H9 (cell line): ENCODE data around the gene VWF. TPM values are rescaled to one million over a fixed set of nuclear protein-coding genes. Genes with fewer than 3 reads are reported as not detected.

Source experiments
- DNase-seq: peaks from one replicate; pipeline ENCODE4 v3.0.0-alpha.2; 2017
- H2AFZ ChIP-seq: one replicate; pipeline ENCODE4 v1.6.1; 2013; ENCODE audit warnings: mild to moderate bottlenecking, low read length, control low read depth, moderate library complexity
- H2AK5ac ChIP-seq: 2 replicates; pipeline ENCODE4 v1.6.1; 2013; ENCODE audit warnings: low read length, control low read depth, mixed read lengths; ENCODE audit not compliant: insufficient read length
- H2BK120ac ChIP-seq: one replicate; pipeline ENCODE4 v1.6.1; 2013; ENCODE audit warnings: low read depth, mild to moderate bottlenecking, low read length, control low read depth, inconsistent platforms; ENCODE audit not compliant: poor library complexity, severe bottlenecking
- H2BK12ac ChIP-seq: 2 replicates; pipeline ENCODE4 v1.6.1; 2013; ENCODE audit warnings: low read length, control low read depth, mixed read lengths, low read depth; ENCODE audit not compliant: insufficient read length
- H2BK15ac ChIP-seq: 2 replicates; pipeline ENCODE4 v1.6.1; 2013; ENCODE audit warnings: low read depth, low read length, control low read depth
- H2BK20ac ChIP-seq: one replicate; pipeline ENCODE4 v1.6.1; 2013; ENCODE audit warnings: low read depth, mild to moderate bottlenecking, low read length, control low read depth, inconsistent platforms; ENCODE audit not compliant: poor library complexity, severe bottlenecking
- H2BK5ac ChIP-seq: 2 replicates; pipeline ENCODE4 v1.6.1; 2013; ENCODE audit warnings: low read length, control low read depth, mixed read lengths; ENCODE audit not compliant: insufficient read length
- H3K14ac ChIP-seq: 2 replicates; pipeline ENCODE4 v1.6.1; 2013; ENCODE audit warnings: low read length, control low read depth; ENCODE audit not compliant: insufficient read depth
- H3K18ac ChIP-seq: 2 replicates; pipeline ENCODE4 v1.6.1; 2013; ENCODE audit warnings: low read depth, mild to moderate bottlenecking, mixed read lengths, low read length, control low read depth; ENCODE audit not compliant: insufficient read length
- H3K23ac ChIP-seq: 2 replicates; pipeline ENCODE4 v1.6.1; 2013; ENCODE audit warnings: low read length, control low read depth, mixed read lengths, low read depth; ENCODE audit not compliant: insufficient read length
- H3K23me2 ChIP-seq: 2 replicates; pipeline ENCODE4 v1.6.1; 2013; ENCODE audit warnings: low read depth, mild to moderate bottlenecking, mixed read lengths, low read length, control low read depth; ENCODE audit not compliant: insufficient read length, poor library complexity, severe bottlenecking
- H3K27ac ChIP-seq: 2 replicates; pipeline ENCODE4 v1.5.1; 2013; ENCODE audit warnings: low read length, control low read depth, mixed read lengths, low read depth; ENCODE audit not compliant: insufficient read length
- H3K27me3 ChIP-seq: 2 replicates; pipeline ENCODE4 v1.6.1; 2013; ENCODE audit warnings: low read length, control low read depth, inconsistent platforms; ENCODE audit not compliant: insufficient read depth
- H3K4ac ChIP-seq: 2 replicates; pipeline ENCODE4 v1.6.1; 2013; ENCODE audit warnings: low read depth, mild to moderate bottlenecking, control low read depth, inconsistent platforms, low read length, moderate library complexity
- H3K4me1 ChIP-seq: 2 replicates; pipeline ENCODE4 v1.6.1; 2013; ENCODE audit warnings: low read length, control low read depth, inconsistent platforms; ENCODE audit not compliant: insufficient read depth
- H3K4me2 ChIP-seq: 2 replicates; pipeline ENCODE4 v1.6.1; 2013; ENCODE audit warnings: low read length, control low read depth, mixed read lengths; ENCODE audit not compliant: insufficient read length, insufficient read depth
- H3K56ac ChIP-seq: 2 replicates; pipeline ENCODE4 v1.6.1; 2013; ENCODE audit warnings: low read depth, mild to moderate bottlenecking, mixed read lengths, low read length, control low read depth; ENCODE audit not compliant: insufficient read length
- H3K79me1 ChIP-seq: 2 replicates; pipeline ENCODE4 v1.6.1; 2013; ENCODE audit warnings: low read depth, mild to moderate bottlenecking, moderate library complexity, low read length, control low read depth, inconsistent platforms; ENCODE audit not compliant: insufficient read depth, poor library complexity, severe bottlenecking
- H3K79me2 ChIP-seq: 2 replicates; pipeline ENCODE4 v1.6.1; 2013; ENCODE audit warnings: low read length, control low read depth, inconsistent platforms; ENCODE audit not compliant: insufficient read depth
- H3K9ac ChIP-seq: 2 replicates; pipeline ENCODE4 v1.6.1; 2013; ENCODE audit warnings: low read length, control low read depth, mixed read lengths; ENCODE audit not compliant: insufficient read length; ENCODE audit errors: extremely low read depth
- H3K9me3 ChIP-seq: one replicate; pipeline ENCODE4 v1.6.1; 2013; ENCODE audit warnings: low read depth, low read length, inconsistent platforms; ENCODE audit not compliant: control insufficient read depth
- H3T11ph ChIP-seq: one replicate; pipeline ENCODE4 v1.6.1; 2013; ENCODE audit warnings: mild to moderate bottlenecking, low read length, control low read depth, inconsistent platforms
- H4K20me1 ChIP-seq: one replicate; pipeline ENCODE4 v1.6.1; 2013; ENCODE audit not compliant: control insufficient read depth, insufficient read length, insufficient read depth
- H4K5ac ChIP-seq: 2 replicates; pipeline ENCODE4 v1.6.1; 2013; ENCODE audit warnings: low read depth, mild to moderate bottlenecking, mixed read lengths, low read length, control low read depth; ENCODE audit not compliant: insufficient read length
- H4K8ac ChIP-seq: replicated peaks from 2 replicates; pipeline ENCODE4 v1.6.1; 2013; ENCODE audit warnings: low read length, control low read depth, mixed read lengths, low read depth; ENCODE audit not compliant: insufficient read length
- H4K91ac ChIP-seq: 2 replicates; pipeline ENCODE4 v1.6.1; 2013; ENCODE audit warnings: low read depth, mild to moderate bottlenecking, moderate library complexity, mixed read lengths, low read length, control low read depth; ENCODE audit not compliant: insufficient read length
- H3K27ac Mint-ChIP-seq, 3 experiments: 2 replicates in 2 of 3; 3 replicates in 1 of 3; pipeline ENCODE4 v1.8.0; 2020 to 2021; ENCODE audit warnings: mixed read lengths in 3 of 3, mild to moderate bottlenecking in 1 of 3, moderate library complexity in 1 of 3
- H3K27me3 Mint-ChIP-seq: 2 replicates; pipeline ENCODE4 v1.8.0; 2021; ENCODE audit warnings: low read depth, mild to moderate bottlenecking, moderate library complexity, mixed read lengths
- H3K36me3 Mint-ChIP-seq, 3 experiments: 2 replicates in 2 of 3; 3 replicates in 1 of 3; pipeline ENCODE4 v1.8.0; 2020 to 2021; ENCODE audit warnings: low read depth in 3 of 3, mixed read lengths in 3 of 3; ENCODE audit not compliant: insufficient read depth in 1 of 3
- H3K4me1 Mint-ChIP-seq, 2 experiments: 2 replicates each; pipeline ENCODE4 v1.8.0; 2020; ENCODE audit warnings: mixed read lengths in 2 of 2
- H3K4me3 Mint-ChIP-seq, 2 experiments: 2 replicates in 1 of 2; 3 replicates in 1 of 2; pipeline ENCODE4 v1.8.0; 2020 to 2021; ENCODE audit warnings: mild to moderate bottlenecking in 2 of 2, mixed read lengths in 2 of 2, moderate library complexity in 1 of 2
- H3K9me3 Mint-ChIP-seq, 2 experiments: 2 replicates in 1 of 2; 3 replicates in 1 of 2; pipeline ENCODE4 v1.8.0; 2020; ENCODE audit warnings: mild to moderate bottlenecking in 2 of 2, mixed read lengths in 2 of 2, moderate library complexity in 1 of 2
- WGBS: extraction: QIAGEN DNeasy Blood & Tissue Kit; methylation state at CpG from one replicate; pipeline ENCODE4 v1.1.7; 2013; ENCODE audit warnings: missing lambda C conversion rate, low lambda C conversion rate, mixed read lengths; ENCODE audit not compliant: insufficient read length; ENCODE audit errors: extremely low coverage; 5-methylcytosine and 5-hydroxymethylcytosine counted together
- total RNA-seq: library from RNA; stranded (reverse); gene quantifications from 2 replicates; pipeline ENCODE4 v1.2.1, GENCODE V29; 2021
- TF ChIP-seq, protein P1 (sequence below): fragments of 200-600 bp; sonication (generic); conservative IDR thresholded peaks from 3 replicates; pipeline ENCODE4 v1.8.0; 2021; ENCODE audit warnings: antibody characterized with exemption, mild to moderate bottlenecking

VWF gene
- total RNA-seq, 1 experiment from 2014 or later: 0.17 TPM

GRCh38 chr12:5963515-5963914 is 161.0 kb downstream of the VWF start:
- no peaks in the 10 kb centered on the region for H3K27me3 ChIP-seq
- no peaks in the 10 kb centered on the region for H4K20me1 ChIP-seq

More at GRCh38 chr12:5963515-5963914, 161.0 kb downstream of the VWF start:
- no peak overlapping the region for H3K4me3 Mint-ChIP-seq
- H3K23ac ChIP-seq: no peak overlapping the region
- H3K9ac ChIP-seq: no peak overlapping the region
- no peak overlapping the region for H3K4ac ChIP-seq
- H3K27me3 Mint-ChIP-seq: peaks cover 17% of the 10 kb centered on the region
- H3K79me2 ChIP-seq: no peaks in the 10 kb centered on the region
- no peak overlapping the region for H3K56ac ChIP-seq
- H2BK12ac ChIP-seq: no peak overlapping the region
- no peak overlapping the region for H2BK5ac ChIP-seq
- H2BK20ac ChIP-seq: no peak overlapping the region
- no peak overlapping the region for H3K4me2 ChIP-seq
- no peak overlapping the region for H3K18ac ChIP-seq
- no peaks in the 10 kb centered on the region for H3K23me2 ChIP-seq
- H2AFZ ChIP-seq: no peak overlapping the region
- DNase-seq: no peak
- no peak overlapping the region for H2AK5ac ChIP-seq
- H4K8ac ChIP-seq: no peak overlapping the region
- H3K79me1 ChIP-seq: no peaks in the 10 kb centered on the region
- H2BK15ac ChIP-seq: no peak overlapping the region
- no peak overlapping the region for H3K27ac ChIP-seq
- H3K4me1 ChIP-seq: peaks cover 12% of the 10 kb centered on the region; the same call in 1 of the 2 replicates
- H3K4me1 Mint-ChIP-seq: peaks cover 26 to 27% of the 10 kb centered on the region in 2 experiments
- no peaks in the 10 kb centered on the region for H3K9me3 Mint-ChIP-seq
- H2BK120ac ChIP-seq: no peak overlapping the region
- H4K5ac ChIP-seq: no peak overlapping the region
- H3K27ac Mint-ChIP-seq: no peak overlapping the region
- no peaks in the 10 kb centered on the region; a peak in 1 of 7 replicates for H3K36me3 Mint-ChIP-seq
- TF ChIP-seq, protein P1, sequence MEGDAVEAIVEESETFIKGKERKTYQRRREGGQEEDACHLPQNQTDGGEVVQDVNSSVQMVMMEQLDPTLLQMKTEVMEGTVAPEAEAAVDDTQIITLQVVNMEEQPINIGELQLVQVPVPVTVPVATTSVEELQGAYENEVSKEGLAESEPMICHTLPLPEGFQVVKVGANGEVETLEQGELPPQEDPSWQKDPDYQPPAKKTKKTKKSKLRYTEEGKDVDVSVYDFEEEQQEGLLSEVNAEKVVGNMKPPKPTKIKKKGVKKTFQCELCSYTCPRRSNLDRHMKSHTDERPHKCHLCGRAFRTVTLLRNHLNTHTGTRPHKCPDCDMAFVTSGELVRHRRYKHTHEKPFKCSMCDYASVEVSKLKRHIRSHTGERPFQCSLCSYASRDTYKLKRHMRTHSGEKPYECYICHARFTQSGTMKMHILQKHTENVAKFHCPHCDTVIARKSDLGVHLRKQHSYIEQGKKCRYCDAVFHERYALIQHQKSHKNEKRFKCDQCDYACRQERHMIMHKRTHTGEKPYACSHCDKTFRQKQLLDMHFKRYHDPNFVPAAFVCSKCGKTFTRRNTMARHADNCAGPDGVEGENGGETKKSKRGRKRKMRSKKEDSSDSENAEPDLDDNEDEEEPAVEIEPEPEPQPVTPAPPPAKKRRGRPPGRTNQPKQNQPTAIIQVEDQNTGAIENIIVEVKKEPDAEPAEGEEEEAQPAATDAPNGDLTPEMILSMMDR: no peak
- H3K9me3 ChIP-seq: no peaks in the 10 kb centered on the region
- no peak overlapping the region for H3T11ph ChIP-seq
- no CpG with 5 or more reads among the region's 7 CpGs for WGBS
- no peak overlapping the region for H3K14ac ChIP-seq
- no peak overlapping the region for H4K91ac ChIP-seq
